GM21723 (cell line): ENCODE data around the gene ZDHHC8.

Source experiments
- ATAC-seq: cut with Tn5 transposase; IDR thresholded peaks from one replicate; pipeline ENCODE4 v1.9.1; 2021; ENCODE audit warnings: mild to moderate bottlenecking, moderate library complexity; ENCODE audit not compliant: unreplicated experiment

ZDHHC8 gene

DNA sequence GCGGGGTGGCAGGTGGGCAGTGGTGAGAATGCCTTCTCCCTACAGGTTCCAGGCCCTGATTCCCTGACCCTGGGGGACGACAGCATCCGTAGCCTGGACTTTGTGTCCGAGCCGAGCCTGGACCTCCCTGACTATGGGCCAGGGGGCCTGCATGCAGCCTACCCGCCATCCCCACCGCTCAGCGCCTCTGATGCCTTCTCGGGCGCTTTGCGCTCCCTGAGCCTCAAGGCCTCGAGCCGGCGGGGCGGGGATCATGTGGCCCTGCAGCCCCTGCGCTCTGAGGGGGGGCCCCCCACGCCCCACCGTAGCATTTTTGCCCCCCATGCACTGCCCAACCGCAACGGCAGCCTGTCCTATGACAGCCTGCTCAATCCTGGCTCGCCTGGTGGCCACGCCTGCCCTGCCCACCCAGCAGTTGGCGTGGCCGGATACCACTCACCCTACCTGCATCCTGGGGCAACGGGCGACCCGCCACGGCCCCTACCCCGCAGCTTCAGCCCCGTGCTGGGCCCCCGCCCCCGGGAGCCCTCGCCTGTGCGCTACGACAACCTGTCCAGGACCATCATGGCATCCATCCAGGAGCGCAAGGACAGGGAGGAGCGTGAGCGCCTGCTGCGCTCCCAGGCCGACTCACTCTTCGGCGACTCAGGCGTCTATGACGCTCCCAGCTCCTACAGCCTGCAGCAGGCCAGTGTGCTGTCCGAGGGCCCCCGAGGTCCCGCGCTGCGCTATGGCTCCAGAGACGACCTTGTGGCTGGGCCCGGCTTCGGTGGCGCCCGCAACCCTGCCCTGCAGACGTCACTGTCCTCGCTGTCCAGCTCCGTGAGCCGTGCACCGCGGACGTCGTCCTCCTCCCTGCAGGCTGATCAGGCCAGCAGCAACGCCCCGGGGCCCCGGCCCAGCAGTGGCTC is 11.4 kb downstream of the ZDHHC8 start:
- ATAC-seq = no peak

GRCh38 chr22:20143883-20144665 is 12.5 kb downstream of the ZDHHC8 start:
- no peak for ATAC-seq

DNA sequence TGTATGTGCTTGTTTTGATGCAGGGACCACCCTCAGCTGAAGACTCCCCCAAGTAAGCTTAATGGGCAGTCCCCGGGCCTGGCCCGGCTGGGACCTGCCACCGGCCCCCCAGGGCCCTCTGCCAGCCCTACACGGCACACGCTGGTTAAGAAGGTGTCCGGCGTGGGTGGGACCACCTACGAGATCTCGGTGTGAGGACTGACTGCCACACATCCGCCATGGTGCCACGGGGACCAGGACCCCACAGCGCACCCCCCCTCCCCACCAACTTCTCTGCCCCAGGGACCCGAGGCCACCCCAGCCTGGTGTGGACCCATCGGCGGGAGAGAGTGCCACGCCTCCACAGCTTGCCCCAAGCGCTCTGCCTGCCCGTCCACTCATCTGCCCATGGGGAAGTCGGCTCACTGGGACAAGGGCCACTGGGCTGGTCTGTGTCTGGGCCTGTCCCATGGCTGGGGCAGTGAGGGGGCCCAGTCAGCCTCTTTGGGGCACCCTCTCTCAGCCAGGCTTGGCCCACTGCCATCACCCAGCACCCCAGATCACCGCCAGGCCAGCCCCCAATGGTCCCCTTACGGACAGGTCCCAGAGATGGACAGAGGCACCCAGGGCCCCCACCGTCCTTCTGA is 13.7 kb downstream of the ZDHHC8 start:
- no peak for ATAC-seq

GRCh38 chr22:20145832-20146223 is 14.2 kb downstream of the ZDHHC8 start:
- ATAC-seq = no peak

- ATAC-seq = no peak
Measured at GRCh38 chr22:20146777-20147176, 15.2 kb downstream of the ZDHHC8 start.

- ATAC-seq = no peak
Measured at GRCh38 chr22:20147237-20147988, 15.8 kb downstream of the ZDHHC8 start.

DNA sequence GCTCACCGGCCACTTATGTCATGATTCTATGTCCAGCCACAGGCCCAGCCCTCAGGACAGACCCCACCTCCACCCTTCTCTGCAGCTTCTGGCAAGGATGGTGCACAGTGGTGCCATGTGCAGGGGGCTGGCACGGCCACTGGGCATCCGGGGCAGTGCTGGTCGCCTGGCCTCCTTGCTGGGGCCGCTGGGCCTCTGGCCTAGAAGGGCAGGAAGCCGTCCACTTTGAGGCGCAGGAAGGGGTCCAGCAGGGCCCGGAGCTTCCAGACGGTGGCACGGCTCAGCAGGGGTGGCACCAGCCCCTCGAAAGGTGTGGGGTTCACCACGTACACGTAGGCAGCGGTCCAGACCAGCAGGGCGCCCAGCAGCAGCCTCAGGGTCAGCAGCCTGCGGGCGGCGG is 16.8 kb downstream of the ZDHHC8 start:
- ATAC-seq = no peak

DNA sequence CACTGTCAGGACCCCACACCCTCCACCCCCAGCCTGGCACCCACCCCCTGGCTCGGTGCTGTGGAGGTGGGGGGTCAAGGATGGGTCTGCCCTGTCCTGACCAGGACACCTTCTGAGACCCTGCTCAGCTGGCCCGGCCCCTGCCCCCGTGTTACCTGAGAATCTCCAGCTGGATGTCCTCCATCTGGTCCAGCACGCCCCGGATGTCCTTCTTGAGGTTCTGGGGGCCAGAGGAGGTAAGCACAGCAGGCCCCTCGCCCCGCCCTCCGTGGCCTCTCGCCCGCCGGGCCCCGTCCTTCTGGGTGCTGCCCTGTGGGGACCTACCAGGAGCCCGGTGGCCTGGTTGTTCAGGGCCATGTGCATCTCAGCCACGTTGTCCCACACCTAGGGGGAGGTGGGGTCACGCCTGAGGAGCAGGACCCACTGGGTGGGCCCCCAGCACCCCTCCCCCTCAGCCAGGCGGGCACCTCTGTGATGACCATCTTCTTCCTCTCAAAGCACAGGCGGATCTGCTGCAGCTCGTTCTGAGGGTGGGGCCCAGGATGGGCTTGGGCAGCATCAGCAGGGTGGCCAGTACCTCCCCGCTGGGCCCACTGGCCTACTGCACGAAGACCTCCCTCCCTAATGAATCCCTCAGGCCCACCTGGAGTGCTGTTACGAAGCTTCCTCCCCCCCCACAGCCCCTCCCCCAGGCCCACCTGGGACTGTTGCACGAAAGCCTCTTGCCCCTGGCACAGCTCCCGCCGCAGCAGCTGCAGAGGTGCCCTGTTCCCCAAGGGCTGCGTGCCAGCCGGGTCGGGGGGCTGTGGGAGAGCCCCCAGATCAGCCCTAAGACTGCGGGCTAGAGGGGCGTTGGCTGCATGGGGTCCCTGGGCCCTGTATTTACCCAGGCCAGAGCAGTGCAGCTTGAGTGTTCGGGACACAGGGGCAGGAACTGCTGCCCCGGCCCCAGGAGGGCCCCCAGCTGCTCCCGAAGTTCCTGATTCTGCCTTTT is 17.9 kb downstream of the ZDHHC8 start:
- ATAC-seq = no peak

DNA sequence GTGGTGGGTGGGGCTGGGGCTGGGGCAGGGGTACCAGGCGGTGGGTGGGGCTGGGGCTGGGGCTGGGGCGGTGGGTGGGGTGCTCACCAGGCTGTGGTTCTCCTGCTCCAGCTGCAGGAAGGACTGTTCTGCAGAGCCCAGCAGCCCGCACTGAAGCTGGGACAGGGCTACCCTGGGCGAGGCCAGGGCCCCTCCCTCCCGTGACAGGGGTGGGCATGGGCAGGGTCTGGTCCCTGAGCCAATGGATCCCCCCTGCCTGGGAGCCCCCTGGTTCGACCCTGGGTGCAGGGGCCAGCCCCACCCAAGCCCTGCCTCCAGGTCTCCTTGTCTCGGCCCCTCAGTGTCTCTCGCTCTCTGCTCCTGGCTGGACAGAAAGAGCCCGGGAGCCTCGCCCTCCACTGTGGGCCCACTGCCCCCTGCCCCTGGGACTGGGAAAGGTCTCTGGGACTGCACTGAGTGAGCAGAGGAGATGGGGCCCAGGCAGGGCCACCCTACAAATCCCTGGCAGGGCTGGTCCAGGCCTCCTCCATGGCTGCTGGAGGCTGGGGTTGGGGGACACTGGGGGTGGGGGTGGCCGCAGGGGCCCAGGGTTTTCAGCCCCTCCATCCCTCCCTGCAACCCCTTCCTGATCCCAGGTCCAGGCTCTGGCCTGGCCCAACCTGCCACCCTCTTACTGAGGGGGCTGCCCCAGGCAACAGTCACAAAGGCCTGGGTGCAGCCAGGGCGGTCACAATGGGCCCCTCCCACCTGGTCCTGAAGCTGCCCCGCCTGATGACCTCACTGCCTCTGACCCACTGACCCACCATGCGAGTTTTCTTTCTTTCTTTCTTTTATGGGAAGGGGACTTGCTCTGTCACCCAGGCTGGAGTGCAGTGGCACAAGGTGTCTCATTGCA is 19.0 kb downstream of the ZDHHC8 start, which contains the start of gene CCDC188:
Gene CCDC188 (minus strand): TSS at position 675 of the 895 bp plus-strand sequence. CDS start 69 bp downstream, at position 606.
- no peak for ATAC-seq

DNA sequence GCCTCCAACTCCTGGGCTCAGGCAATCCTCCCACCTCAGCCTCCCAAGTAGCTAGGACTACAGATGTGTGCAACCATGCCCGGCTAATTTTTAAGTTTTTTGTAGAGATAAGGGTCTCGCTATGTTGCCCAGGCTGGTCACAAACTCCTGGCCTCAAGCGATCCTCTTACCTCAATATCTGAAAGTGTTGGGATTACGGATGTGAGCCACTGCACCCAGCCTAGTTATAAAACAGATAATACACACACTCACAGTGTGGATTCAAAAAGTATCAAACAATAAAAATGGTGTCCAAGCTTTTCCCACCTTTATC is 19.6 kb downstream of the ZDHHC8 start:
- ATAC-seq = no peak

GRCh38 chr22:20152464-20152890 is 20.9 kb downstream of the ZDHHC8 start:
- no peak for ATAC-seq

- ATAC-seq = no peak
Measured at GRCh38 chr22:20153945-20154344, 22.3 kb downstream of the ZDHHC8 start.

GRCh38 chr22:20154602-20155187 is 23.1 kb downstream of the ZDHHC8 start:
- ATAC-seq = no peak

DNA sequence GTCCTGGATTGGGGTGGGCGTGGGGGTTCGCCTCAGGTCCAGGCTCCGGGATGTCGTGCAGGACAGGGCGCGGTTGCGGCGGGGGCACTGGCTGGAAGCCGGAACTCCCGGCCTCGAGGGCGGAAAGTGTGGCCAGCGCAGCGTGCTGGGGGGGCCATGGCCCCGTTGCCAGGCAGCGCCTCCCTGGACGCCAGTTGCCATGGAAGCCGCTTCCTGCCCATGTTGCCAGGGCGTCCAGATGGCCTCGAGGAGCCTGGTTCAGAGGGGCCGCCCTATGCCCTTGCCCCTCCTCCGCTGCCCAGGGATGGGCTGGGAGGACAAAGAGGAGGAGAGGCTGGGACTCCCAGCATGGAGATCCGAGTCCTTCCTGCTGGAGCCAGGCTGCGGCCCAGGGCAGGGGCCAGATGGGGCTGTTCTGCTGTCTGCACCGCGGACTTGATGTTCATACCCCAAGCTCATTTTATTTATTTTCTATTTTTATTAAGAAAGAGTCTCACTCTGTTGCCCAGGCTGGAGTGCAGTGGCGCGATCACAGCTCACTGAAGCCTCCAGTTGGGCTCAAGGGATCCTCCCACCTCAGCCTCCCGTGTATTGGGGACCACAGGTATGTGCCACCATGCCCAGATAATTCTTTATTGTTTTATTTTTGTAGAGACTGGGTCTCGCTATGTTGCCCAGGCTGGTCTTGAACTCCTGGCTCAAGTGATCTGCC is 23.9 kb downstream of the ZDHHC8 start:
- ATAC-seq = no peak

- no peak for ATAC-seq
Measured at GRCh38 chr22:20156042-20156389, 24.4 kb downstream of the ZDHHC8 start.

DNA sequence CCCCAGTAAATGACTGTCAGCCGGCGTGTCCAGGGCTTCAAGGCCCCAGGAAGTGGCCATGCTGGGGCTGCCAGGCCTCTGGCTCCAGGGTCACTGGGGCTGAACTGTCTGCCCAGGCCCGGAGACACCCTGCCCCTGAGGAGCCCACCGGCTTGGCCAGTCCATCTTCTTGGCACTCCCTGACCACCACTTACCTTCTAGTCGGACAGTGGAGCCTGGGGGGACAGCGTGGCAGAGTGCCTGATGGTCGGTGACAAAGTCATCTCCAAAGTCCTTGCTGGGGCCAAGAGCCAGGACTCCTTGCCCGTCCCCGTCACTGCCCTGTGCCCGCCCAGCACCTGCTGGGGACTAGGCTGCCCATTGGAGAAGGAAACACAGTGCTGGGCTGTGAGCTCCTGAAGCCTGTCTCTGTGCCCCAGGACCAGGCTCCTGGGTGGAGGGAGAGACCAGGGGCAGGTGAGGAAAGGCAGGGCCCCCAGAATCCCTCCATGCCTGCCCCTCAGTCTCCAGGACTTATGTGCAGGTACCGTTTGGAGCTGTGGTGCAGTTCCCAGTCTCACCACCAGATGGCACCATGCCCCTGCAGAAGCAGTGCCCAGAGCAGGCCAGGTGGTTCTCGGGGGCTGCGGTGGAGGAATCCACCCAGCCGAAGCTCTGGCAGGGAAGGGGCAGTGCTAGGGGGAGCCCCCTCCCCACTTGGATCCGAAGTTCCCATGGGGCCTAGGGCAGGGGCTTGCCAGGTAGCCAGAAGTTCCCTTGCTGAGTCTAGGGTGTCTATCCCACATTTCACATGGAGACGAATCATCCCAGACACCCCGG is 25.2 kb downstream of the ZDHHC8 start:
- ATAC-seq = no peak
